H9 (cell line): ENCODE measurements around the gene KIRREL3. TPM values are rescaled to one million over a fixed set of nuclear protein-coding genes. Genes with fewer than 3 reads are reported as not detected.

Experiments
- DNase-seq: peaks from one replicate; pipeline ENCODE4 v3.0.0-alpha.2; 2017
- H2AFZ ChIP-seq: one replicate; pipeline ENCODE4 v1.6.1; 2013; ENCODE audit warnings: mild to moderate bottlenecking, low read length, control low read depth, moderate library complexity
- H2AK5ac ChIP-seq: 2 replicates; pipeline ENCODE4 v1.6.1; 2013; ENCODE audit warnings: low read length, control low read depth, mixed read lengths; ENCODE audit not compliant: insufficient read length
- H2BK120ac ChIP-seq: one replicate; pipeline ENCODE4 v1.6.1; 2013; ENCODE audit warnings: low read depth, mild to moderate bottlenecking, low read length, control low read depth, inconsistent platforms; ENCODE audit not compliant: poor library complexity, severe bottlenecking
- H2BK12ac ChIP-seq: 2 replicates; pipeline ENCODE4 v1.6.1; 2013; ENCODE audit warnings: low read length, control low read depth, mixed read lengths, low read depth; ENCODE audit not compliant: insufficient read length
- H2BK15ac ChIP-seq: 2 replicates; pipeline ENCODE4 v1.6.1; 2013; ENCODE audit warnings: low read depth, low read length, control low read depth
- H2BK20ac ChIP-seq: one replicate; pipeline ENCODE4 v1.6.1; 2013; ENCODE audit warnings: low read depth, mild to moderate bottlenecking, low read length, control low read depth, inconsistent platforms; ENCODE audit not compliant: poor library complexity, severe bottlenecking
- H2BK5ac ChIP-seq: 2 replicates; pipeline ENCODE4 v1.6.1; 2013; ENCODE audit warnings: low read length, control low read depth, mixed read lengths; ENCODE audit not compliant: insufficient read length
- H3K14ac ChIP-seq: 2 replicates; pipeline ENCODE4 v1.6.1; 2013; ENCODE audit warnings: low read length, control low read depth; ENCODE audit not compliant: insufficient read depth
- H3K18ac ChIP-seq: 2 replicates; pipeline ENCODE4 v1.6.1; 2013; ENCODE audit warnings: low read depth, mild to moderate bottlenecking, mixed read lengths, low read length, control low read depth; ENCODE audit not compliant: insufficient read length
- H3K23ac ChIP-seq: 2 replicates; pipeline ENCODE4 v1.6.1; 2013; ENCODE audit warnings: low read length, control low read depth, mixed read lengths, low read depth; ENCODE audit not compliant: insufficient read length
- H3K23me2 ChIP-seq: 2 replicates; pipeline ENCODE4 v1.6.1; 2013; ENCODE audit warnings: low read depth, mild to moderate bottlenecking, mixed read lengths, low read length, control low read depth; ENCODE audit not compliant: insufficient read length, poor library complexity, severe bottlenecking
- H3K27ac ChIP-seq: 2 replicates; pipeline ENCODE4 v1.5.1; 2013; ENCODE audit warnings: low read length, control low read depth, mixed read lengths, low read depth; ENCODE audit not compliant: insufficient read length
- H3K27me3 ChIP-seq: 2 replicates; pipeline ENCODE4 v1.6.1; 2013; ENCODE audit warnings: low read length, control low read depth, inconsistent platforms; ENCODE audit not compliant: insufficient read depth
- H3K4ac ChIP-seq: 2 replicates; pipeline ENCODE4 v1.6.1; 2013; ENCODE audit warnings: low read depth, mild to moderate bottlenecking, control low read depth, inconsistent platforms, low read length, moderate library complexity
- H3K4me1 ChIP-seq: 2 replicates; pipeline ENCODE4 v1.6.1; 2013; ENCODE audit warnings: low read length, control low read depth, inconsistent platforms; ENCODE audit not compliant: insufficient read depth
- H3K4me2 ChIP-seq: 2 replicates; pipeline ENCODE4 v1.6.1; 2013; ENCODE audit warnings: low read length, control low read depth, mixed read lengths; ENCODE audit not compliant: insufficient read length, insufficient read depth
- H3K56ac ChIP-seq: 2 replicates; pipeline ENCODE4 v1.6.1; 2013; ENCODE audit warnings: low read depth, mild to moderate bottlenecking, mixed read lengths, low read length, control low read depth; ENCODE audit not compliant: insufficient read length
- H3K79me1 ChIP-seq: 2 replicates; pipeline ENCODE4 v1.6.1; 2013; ENCODE audit warnings: low read depth, mild to moderate bottlenecking, moderate library complexity, low read length, control low read depth, inconsistent platforms; ENCODE audit not compliant: insufficient read depth, poor library complexity, severe bottlenecking
- H3K79me2 ChIP-seq: 2 replicates; pipeline ENCODE4 v1.6.1; 2013; ENCODE audit warnings: low read length, control low read depth, inconsistent platforms; ENCODE audit not compliant: insufficient read depth
- H3K9ac ChIP-seq: 2 replicates; pipeline ENCODE4 v1.6.1; 2013; ENCODE audit warnings: low read length, control low read depth, mixed read lengths; ENCODE audit not compliant: insufficient read length; ENCODE audit errors: extremely low read depth
- H3K9me3 ChIP-seq: one replicate; pipeline ENCODE4 v1.6.1; 2013; ENCODE audit warnings: low read depth, low read length, inconsistent platforms; ENCODE audit not compliant: control insufficient read depth
- H3T11ph ChIP-seq: one replicate; pipeline ENCODE4 v1.6.1; 2013; ENCODE audit warnings: mild to moderate bottlenecking, low read length, control low read depth, inconsistent platforms
- H4K20me1 ChIP-seq: one replicate; pipeline ENCODE4 v1.6.1; 2013; ENCODE audit not compliant: control insufficient read depth, insufficient read length, insufficient read depth
- H4K5ac ChIP-seq: 2 replicates; pipeline ENCODE4 v1.6.1; 2013; ENCODE audit warnings: low read depth, mild to moderate bottlenecking, mixed read lengths, low read length, control low read depth; ENCODE audit not compliant: insufficient read length
- H4K8ac ChIP-seq: replicated peaks from 2 replicates; pipeline ENCODE4 v1.6.1; 2013; ENCODE audit warnings: low read length, control low read depth, mixed read lengths, low read depth; ENCODE audit not compliant: insufficient read length
- H4K91ac ChIP-seq: 2 replicates; pipeline ENCODE4 v1.6.1; 2013; ENCODE audit warnings: low read depth, mild to moderate bottlenecking, moderate library complexity, mixed read lengths, low read length, control low read depth; ENCODE audit not compliant: insufficient read length
- H3K27ac Mint-ChIP-seq, 3 experiments: 2 replicates in 2 of 3; 3 replicates in 1 of 3; pipeline ENCODE4 v1.8.0; 2020 to 2021; ENCODE audit warnings: mixed read lengths in 3 of 3, mild to moderate bottlenecking in 1 of 3, moderate library complexity in 1 of 3
- H3K27me3 Mint-ChIP-seq: 2 replicates; pipeline ENCODE4 v1.8.0; 2021; ENCODE audit warnings: low read depth, mild to moderate bottlenecking, moderate library complexity, mixed read lengths
- H3K36me3 Mint-ChIP-seq, 3 experiments: 2 replicates in 2 of 3; 3 replicates in 1 of 3; pipeline ENCODE4 v1.8.0; 2020 to 2021; ENCODE audit warnings: low read depth in 3 of 3, mixed read lengths in 3 of 3; ENCODE audit not compliant: insufficient read depth in 1 of 3
- H3K4me1 Mint-ChIP-seq, 2 experiments: 2 replicates each; pipeline ENCODE4 v1.8.0; 2020; ENCODE audit warnings: mixed read lengths in 2 of 2
- H3K4me3 Mint-ChIP-seq, 2 experiments: 2 replicates in 1 of 2; 3 replicates in 1 of 2; pipeline ENCODE4 v1.8.0; 2020 to 2021; ENCODE audit warnings: mild to moderate bottlenecking in 2 of 2, mixed read lengths in 2 of 2, moderate library complexity in 1 of 2
- H3K9me3 Mint-ChIP-seq, 2 experiments: 2 replicates in 1 of 2; 3 replicates in 1 of 2; pipeline ENCODE4 v1.8.0; 2020; ENCODE audit warnings: mild to moderate bottlenecking in 2 of 2, mixed read lengths in 2 of 2, moderate library complexity in 1 of 2
- WGBS: extraction: QIAGEN DNeasy Blood & Tissue Kit; methylation state at CpG from one replicate; pipeline ENCODE4 v1.1.7; 2013; ENCODE audit warnings: missing lambda C conversion rate, low lambda C conversion rate, mixed read lengths; ENCODE audit not compliant: insufficient read length; ENCODE audit errors: extremely low coverage; 5-methylcytosine and 5-hydroxymethylcytosine counted together
- total RNA-seq: library from RNA; stranded (reverse); gene quantifications from 2 replicates; pipeline ENCODE4 v1.2.1, GENCODE V29; 2021
- TF ChIP-seq, protein P1 (sequence below): fragments of 200-600 bp; sonication (generic); conservative IDR thresholded peaks from 3 replicates; pipeline ENCODE4 v1.8.0; 2021; ENCODE audit warnings: antibody characterized with exemption, mild to moderate bottlenecking

The KIRREL3 gene
- total RNA-seq, 1 experiment from 2014 or later: 0.17 TPM

DNA sequence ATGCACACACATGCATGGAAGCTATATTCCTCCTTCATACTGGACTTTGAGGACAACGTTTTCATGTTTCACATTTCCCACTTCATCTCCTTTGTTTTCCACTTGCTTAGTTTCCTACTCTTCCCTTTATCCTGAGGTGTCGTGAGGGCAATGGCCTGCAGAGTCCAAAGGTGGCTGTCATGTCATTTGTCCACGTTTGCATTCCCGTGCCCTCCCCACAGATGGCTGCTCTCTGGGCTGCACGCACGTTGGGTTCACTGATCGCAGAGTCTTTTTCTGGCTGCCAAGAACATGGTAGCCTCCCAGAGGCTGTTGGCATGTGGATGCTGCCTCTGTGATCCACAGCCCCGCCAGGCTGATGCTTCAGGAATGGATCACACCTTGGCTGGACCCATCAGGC lies 389.1 kb downstream of the KIRREL3 start:
- TF ChIP-seq, protein P1, sequence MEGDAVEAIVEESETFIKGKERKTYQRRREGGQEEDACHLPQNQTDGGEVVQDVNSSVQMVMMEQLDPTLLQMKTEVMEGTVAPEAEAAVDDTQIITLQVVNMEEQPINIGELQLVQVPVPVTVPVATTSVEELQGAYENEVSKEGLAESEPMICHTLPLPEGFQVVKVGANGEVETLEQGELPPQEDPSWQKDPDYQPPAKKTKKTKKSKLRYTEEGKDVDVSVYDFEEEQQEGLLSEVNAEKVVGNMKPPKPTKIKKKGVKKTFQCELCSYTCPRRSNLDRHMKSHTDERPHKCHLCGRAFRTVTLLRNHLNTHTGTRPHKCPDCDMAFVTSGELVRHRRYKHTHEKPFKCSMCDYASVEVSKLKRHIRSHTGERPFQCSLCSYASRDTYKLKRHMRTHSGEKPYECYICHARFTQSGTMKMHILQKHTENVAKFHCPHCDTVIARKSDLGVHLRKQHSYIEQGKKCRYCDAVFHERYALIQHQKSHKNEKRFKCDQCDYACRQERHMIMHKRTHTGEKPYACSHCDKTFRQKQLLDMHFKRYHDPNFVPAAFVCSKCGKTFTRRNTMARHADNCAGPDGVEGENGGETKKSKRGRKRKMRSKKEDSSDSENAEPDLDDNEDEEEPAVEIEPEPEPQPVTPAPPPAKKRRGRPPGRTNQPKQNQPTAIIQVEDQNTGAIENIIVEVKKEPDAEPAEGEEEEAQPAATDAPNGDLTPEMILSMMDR: no peak
- Mint-ChIP-seq H3K27ac (no peak overlapping the region), H3K36me3 (no peaks in the 10 kb centered on the region; a peak in 1 of 7 replicates), H3K9me3 (no peaks in the 10 kb centered on the region), H3K4me3 (no peak overlapping the region), H3K4me1 (peaks cover 25 to 28% of the 10 kb centered on the region in 2 experiments), H3K27me3 (peaks cover 22% of the 10 kb centered on the region)
- no peaks in the 10 kb centered on the region for H3K79me1 ChIP-seq
- no peaks in the 10 kb centered on the region for H3K9me3 ChIP-seq
- H3K27ac ChIP-seq: no peak overlapping the region
- no peak overlapping the region for H3T11ph ChIP-seq
- no peak overlapping the region for H3K9ac ChIP-seq
- H2BK12ac ChIP-seq: no peak overlapping the region
- H3K23ac ChIP-seq: no peak overlapping the region
- H3K14ac ChIP-seq: no peak overlapping the region
- no peak overlapping the region for H4K8ac ChIP-seq
- H2BK20ac ChIP-seq: no peak overlapping the region
- no peaks in the 10 kb centered on the region for H3K27me3 ChIP-seq
- no peak overlapping the region for H3K56ac ChIP-seq
- no peaks in the 10 kb centered on the region for H4K20me1 ChIP-seq
- H4K91ac ChIP-seq: no peak overlapping the region
- no peaks in the 10 kb centered on the region for H3K79me2 ChIP-seq
- DNase-seq: no peak
- H4K5ac ChIP-seq: no peak overlapping the region
- peaks cover 3% of the 10 kb centered on the region; the same call in 1 of the 2 replicates for H3K4me1 ChIP-seq
- no peak overlapping the region for H2BK15ac ChIP-seq
- no peaks in the 10 kb centered on the region for H3K23me2 ChIP-seq
- WGBS: no CpG with 5 or more reads among the region's 8 CpGs
- H3K4me2 ChIP-seq: no peak overlapping the region
- H2BK5ac ChIP-seq: no peak overlapping the region
- no peak overlapping the region for H2AFZ ChIP-seq
- H2AK5ac ChIP-seq: no peak overlapping the region
- no peak overlapping the region for H3K4ac ChIP-seq
- H3K18ac ChIP-seq: no peak overlapping the region
- no peak overlapping the region for H2BK120ac ChIP-seq
